HEK293T (cell line): ENCODE measurements around the gene FAM151A.

Experiments
- ARNT ChIP-seq: fragments of 450-650 bp; IDR thresholded peaks from 2 replicates; pipeline ENCODE4 v1.6.1; 2017; ENCODE audit warnings: mild to moderate bottlenecking
- BHLHE40 ChIP-seq: fragments of 450-650 bp; IDR thresholded peaks from 2 replicates; pipeline ENCODE4 v1.6.1; 2016; ENCODE audit warnings: mild to moderate bottlenecking, moderate library complexity, borderline replicate concordance
- ELF4 ChIP-seq: fragments of 450-650 bp; IDR thresholded peaks from 2 replicates; pipeline ENCODE4 v1.6.1; 2017; ENCODE audit warnings: antibody characterized with exemption
- FOXA1 ChIP-seq: fragments of 450-650 bp; IDR thresholded peaks from 2 replicates; pipeline ENCODE4 v1.6.1; 2016; ENCODE audit warnings: mild to moderate bottlenecking
- LEF1 ChIP-seq: fragments of 450-650 bp; IDR thresholded peaks from 2 replicates; pipeline ENCODE4 v1.6.1; 2017; ENCODE audit warnings: mild to moderate bottlenecking, borderline replicate concordance
- TF ChIP-seq, protein P1 (sequence below): fragments of 450-650 bp; IDR thresholded peaks from 2 replicates; pipeline ENCODE4 v1.6.1; 2016

DNA sequence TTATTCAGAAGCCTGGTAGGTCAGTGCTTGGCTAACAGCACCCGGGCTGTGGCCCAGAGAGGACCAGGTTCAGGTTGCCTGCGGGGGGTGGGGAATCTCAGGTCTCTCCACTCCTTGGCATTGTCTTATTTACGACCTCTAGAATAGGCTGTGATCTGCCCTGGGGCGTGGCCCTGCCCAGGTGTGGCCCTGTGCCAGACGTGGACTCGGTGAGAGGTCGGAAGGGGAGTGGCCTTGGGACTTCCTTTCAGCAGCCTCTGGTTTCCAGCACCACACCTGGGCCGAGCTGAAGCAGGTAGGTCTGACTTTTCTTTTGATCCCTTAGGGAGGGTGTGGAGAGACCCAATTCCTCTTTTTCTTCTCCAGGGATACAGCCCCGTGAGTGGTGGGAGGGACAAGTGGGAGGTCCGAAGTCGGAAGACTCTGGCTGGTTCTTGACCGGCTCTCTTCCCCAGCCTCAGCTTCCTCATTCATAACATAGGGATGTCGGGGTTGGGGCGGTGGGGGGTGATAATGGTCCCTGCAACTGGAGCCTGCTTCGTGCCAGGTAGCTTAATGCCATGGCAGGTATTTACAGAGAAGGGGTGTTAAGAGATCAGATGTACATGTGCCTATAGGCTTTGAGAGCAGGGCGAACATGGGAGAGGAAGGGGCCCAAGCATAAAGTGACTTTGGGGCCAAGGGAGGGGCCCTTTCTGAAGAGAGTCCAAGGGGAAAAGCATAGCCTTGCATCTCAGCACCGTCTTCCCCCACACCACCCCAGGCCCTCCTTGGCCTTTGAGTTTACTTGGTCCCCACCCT lies 58.8 kb downstream of the FAM151A start:
- TF ChIP-seq, protein P1, sequence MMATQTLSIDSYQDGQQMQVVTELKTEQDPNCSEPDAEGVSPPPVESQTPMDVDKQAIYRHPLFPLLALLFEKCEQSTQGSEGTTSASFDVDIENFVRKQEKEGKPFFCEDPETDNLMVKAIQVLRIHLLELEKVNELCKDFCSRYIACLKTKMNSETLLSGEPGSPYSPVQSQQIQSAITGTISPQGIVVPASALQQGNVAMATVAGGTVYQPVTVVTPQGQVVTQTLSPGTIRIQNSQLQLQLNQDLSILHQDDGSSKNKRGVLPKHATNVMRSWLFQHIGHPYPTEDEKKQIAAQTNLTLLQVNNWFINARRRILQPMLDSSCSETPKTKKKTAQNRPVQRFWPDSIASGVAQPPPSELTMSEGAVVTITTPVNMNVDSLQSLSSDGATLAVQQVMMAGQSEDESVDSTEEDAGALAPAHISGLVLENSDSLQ: no peak
- TF ChIP-seq LEF1 (no peak), FOXA1 (no peak), ARNT (no peak), ELF4 (no peak), BHLHE40 (no peak)
